ENCODE measurements around the gene SDHB.

- no peak for TF ChIP-seq CTCF (IDR thresholded peaks at IDR 0.05; ENCODE audit: low read depth, low read length)
- no peak for TF ChIP-seq EZH2phosphoT487 (IDR thresholded peaks at IDR 0.05; ENCODE audit: low read depth)
Measured at GRCh38 chr1:17070163-17070525, 16.3 kb upstream of the SDHB start.

All from OCI-LY3 (cell line).